AG09309 (cell line): Measurements from ENCODE around the gene NCOA7.

Experiments used
- DNase-seq: peaks from one replicate; pipeline ENCODE4 v3.0.0-alpha.2; 2010; ENCODE audit warnings: low read depth
- H3K4me3 ChIP-seq: 2 replicates; pipeline ENCODE4 v1.5.1; 2011; ENCODE audit warnings: mild to moderate bottlenecking, low read depth, low read length, moderate library complexity; ENCODE audit not compliant: control insufficient read depth
- TF ChIP-seq, protein P1 (sequence below): IDR thresholded peaks from 2 replicates; pipeline ENCODE4 v1.5.1; 2011; ENCODE audit warnings: mild to moderate bottlenecking, low read depth, low read length, inconsistent platforms; ENCODE audit not compliant: insufficient read depth, control insufficient read depth; ENCODE audit errors: missing control alignments

Gene NCOA7

DNA sequence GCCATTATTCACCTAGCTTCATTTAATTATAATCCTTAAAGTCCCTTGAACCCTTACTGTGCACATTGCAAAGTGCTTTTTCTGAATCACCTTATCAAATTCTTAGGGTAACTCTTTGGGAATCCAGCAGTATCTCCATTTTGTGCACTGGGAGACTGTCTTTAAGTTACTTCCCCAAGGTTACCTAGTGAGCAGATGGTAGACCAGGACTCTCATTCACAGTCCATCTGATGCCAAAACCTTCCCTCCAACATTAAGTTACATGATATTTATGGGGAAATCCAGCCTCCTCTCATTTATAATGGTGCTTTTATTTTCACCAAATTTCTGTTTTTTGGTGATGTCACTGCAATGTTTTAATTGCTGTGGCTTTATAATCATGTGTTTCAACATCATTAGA lies 75.7 kb downstream of the NCOA7 start:
- no peak for DNase-seq
- TF ChIP-seq, protein P1, sequence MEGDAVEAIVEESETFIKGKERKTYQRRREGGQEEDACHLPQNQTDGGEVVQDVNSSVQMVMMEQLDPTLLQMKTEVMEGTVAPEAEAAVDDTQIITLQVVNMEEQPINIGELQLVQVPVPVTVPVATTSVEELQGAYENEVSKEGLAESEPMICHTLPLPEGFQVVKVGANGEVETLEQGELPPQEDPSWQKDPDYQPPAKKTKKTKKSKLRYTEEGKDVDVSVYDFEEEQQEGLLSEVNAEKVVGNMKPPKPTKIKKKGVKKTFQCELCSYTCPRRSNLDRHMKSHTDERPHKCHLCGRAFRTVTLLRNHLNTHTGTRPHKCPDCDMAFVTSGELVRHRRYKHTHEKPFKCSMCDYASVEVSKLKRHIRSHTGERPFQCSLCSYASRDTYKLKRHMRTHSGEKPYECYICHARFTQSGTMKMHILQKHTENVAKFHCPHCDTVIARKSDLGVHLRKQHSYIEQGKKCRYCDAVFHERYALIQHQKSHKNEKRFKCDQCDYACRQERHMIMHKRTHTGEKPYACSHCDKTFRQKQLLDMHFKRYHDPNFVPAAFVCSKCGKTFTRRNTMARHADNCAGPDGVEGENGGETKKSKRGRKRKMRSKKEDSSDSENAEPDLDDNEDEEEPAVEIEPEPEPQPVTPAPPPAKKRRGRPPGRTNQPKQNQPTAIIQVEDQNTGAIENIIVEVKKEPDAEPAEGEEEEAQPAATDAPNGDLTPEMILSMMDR, result no peak
- no peak overlapping the region for H3K4me3 ChIP-seq

DNA sequence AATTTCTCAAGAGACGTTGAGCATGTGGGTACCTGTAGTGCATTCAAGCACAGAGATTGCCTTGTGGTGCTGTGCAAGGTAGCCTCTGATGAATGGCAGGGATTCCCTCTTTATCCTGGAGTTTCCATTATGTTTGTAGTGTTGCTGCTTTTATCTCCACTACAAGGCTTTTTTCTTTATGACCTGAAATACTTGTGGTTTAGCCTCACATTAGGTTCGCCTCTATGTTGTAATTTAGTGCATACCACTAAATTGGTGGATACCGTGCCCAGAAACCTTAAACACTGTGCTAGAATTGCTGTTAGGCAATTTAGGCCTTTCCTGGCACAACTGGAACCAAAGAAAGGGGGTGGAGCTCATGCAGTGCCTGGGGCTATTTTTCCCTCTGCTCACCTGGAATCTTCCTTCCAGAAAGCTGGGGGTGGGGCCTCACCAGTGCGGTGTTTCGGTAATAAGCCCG lies 76.8 kb downstream of the NCOA7 start:
- H3K4me3 ChIP-seq, result no peak overlapping the region
- DNase-seq, result peak; percentile 83
- TF ChIP-seq, protein P1, result no peak

DNA sequence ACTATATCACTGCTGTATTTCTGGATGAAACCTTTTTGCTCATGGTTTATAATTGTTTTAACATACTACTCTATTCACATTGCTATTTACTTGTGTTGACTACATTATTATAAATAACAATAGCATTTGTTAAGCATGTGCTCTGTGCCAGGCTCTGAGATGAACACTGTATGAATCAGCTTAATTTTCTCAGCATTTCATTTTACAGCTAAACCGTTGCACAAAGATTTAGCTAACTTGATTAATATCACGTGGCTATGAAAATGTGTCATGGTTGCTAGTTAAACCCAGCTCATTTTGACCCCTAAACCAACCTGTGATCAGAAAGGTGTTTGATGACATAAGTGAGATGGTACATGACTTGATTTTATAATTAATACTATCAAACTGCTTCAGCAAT lies 77.5 kb downstream of the NCOA7 start:
- TF ChIP-seq, protein P1, result no peak
- H3K4me3 ChIP-seq, result no peak overlapping the region
- DNase-seq, result no peak

DNA sequence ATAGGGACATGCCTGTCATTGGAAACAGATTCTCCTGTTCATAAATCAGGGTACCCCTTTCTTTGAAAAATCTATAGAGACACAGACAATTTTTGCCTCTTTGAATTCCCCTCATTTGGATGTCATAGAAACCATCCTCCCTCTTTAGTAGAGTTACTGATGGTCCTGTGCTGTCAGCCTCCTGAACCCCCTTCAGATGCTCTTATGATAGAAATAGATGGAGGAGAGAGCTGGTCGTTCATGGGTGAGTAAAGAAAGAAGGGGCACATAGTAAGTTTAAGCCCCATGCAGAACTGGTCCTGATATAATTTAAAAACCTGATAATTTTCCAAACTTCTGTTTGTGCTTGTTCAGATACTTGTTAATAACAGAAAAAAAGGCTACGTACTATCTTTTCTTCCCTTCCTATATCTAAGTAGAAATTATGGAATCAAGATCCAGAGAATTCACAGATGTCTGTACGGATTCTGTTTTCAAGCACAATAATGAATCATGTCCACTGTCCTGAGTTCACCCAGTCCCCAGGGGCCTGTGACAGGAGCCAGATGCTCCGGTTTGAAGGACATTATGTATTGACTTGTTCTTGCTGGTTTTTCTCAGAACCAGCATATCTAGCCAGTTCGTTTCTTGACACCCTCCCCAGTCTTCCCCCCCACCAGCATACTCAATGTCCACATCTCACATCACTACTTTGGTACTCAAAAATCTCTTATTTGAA lies 78.1 kb downstream of the NCOA7 start:
- no peak overlapping the region for H3K4me3 ChIP-seq
- no peak for DNase-seq
- TF ChIP-seq, protein P1, result no peak

DNA sequence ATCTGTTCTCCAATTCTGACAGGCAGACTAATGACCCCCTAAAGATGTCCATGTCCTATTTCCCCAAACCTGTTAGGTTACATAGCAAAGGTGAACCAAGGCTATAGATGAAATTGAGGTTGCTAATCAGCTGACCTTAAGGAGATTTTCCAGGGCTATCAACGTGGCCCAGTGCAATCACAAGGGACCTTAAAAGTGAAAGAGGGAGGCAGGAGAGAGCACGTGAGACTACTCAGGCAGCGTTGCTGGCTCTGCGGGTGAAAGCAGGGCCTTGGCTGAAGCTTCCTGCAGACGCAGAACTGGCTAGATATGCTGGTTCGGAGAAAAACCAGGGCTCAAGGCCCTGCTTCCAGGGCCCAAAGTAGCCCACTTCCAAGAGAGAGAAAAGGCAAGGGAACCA lies 78.7 kb downstream of the NCOA7 start:
- no peak for DNase-seq
- H3K4me3 ChIP-seq, result no peak overlapping the region
- TF ChIP-seq, protein P1, result no peak

DNA sequence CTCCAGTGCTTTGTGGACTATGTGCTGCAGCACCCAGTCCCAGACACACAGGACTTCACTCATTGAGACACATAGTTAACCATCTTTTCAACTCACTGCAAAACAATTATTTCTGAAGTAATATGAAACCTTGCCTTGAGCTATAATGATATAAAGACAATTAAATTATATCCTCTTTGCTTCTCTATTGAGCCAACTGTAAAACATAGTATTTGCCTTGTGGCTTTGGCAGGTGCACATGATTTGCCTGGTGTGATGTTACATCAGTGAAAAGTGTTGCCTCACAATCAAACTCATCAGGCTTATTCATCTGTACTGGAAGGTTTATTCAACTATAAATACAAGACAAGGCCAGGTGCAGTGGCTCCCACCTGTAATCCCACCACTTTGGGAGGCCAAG lies 80.6 kb downstream of the NCOA7 start:
- H3K4me3 ChIP-seq, result no peak overlapping the region
- TF ChIP-seq, protein P1, result no peak
- DNase-seq, result no peak
